HG03520 (cell line): Measurements from ENCODE around the gene PLEKHG2.

Source experiments
- ATAC-seq: cut with Tn5 transposase; IDR thresholded peaks from one replicate; pipeline ENCODE4 v1.9.1; 2021; ENCODE audit warnings: mild to moderate bottlenecking, moderate library complexity; ENCODE audit not compliant: unreplicated experiment

Gene PLEKHG2

DNA sequence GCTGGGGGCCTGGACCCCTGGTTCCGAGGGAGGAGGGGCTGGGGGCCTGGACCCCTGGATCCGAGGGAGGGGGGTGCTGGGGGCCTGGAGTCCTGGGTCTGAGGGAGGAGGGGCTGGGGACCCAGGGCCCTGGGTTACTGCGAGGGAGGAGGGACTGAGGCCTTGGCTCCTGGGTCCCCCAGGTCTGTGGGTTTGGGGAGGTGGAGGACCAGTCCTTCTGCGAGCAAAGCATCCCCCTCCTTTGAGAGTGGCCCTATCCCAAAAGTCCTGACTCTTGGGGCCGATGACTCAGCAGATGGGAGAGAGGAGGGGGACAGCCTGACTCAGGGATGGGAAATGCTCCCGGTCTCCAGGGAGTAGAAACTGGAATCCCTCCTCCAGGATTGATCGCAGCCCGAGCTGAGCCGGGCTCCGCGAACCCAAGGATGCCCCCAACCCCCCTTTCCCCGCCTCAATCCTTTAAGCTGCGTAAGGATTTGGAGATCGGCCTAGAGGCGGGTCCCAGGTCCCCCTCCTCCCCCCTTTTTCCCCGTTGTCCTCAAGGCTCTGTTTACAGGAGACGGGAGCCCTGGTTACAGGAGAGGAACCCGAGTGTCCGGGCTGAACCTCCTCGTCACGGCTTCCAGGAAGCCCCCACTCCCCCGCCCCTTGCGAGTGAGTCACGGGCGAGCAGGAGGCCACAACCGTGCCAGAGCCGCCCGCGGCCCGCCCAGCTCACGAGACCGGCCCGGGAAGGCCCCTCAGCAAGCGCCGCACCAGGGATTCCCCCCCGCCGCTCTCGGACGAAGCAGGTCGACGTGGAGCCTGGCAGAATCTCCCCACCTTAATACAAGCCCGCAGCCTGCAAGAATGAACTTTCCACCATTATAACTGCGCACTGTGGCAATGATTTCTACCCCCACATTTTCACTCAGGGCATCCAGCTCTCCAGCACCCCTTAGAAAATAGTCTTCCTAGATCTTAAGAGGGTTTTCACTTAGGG, 8.8 kb upstream of the PLEKHG2 start:
- no peak for ATAC-seq

GRCh38 chr19:39405261-39405957, 7.1 kb upstream of the PLEKHG2 start:
- no peak for ATAC-seq

- ATAC-seq, result no peak
Observed at GRCh38 chr19:39405958-39406655, 6.4 kb upstream of the PLEKHG2 start.

- ATAC-seq, result no peak
Observed at GRCh38 chr19:39406656-39407409, 5.6 kb upstream of the PLEKHG2 start, which contains the start of gene ZFP36. Gene ZFP36, plus strand, starts transcription at chr19:39406847. Its CDS starts 58 bp downstream, at chr19:39406905.

DNA sequence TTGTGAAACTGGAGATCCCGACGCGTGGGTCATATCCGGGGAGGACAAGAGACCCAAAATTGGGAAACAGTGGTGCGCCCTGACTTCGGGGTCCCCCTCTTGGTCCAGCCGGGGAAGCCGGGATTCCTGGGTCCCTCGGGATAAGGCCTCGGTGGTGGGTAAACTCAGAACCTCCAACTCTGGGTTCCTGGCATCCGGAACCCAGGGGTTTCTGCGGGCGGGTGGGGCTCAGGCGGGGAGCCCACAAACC, 5.1 kb upstream of the PLEKHG2 start:
- ATAC-seq, result no peak

DNA sequence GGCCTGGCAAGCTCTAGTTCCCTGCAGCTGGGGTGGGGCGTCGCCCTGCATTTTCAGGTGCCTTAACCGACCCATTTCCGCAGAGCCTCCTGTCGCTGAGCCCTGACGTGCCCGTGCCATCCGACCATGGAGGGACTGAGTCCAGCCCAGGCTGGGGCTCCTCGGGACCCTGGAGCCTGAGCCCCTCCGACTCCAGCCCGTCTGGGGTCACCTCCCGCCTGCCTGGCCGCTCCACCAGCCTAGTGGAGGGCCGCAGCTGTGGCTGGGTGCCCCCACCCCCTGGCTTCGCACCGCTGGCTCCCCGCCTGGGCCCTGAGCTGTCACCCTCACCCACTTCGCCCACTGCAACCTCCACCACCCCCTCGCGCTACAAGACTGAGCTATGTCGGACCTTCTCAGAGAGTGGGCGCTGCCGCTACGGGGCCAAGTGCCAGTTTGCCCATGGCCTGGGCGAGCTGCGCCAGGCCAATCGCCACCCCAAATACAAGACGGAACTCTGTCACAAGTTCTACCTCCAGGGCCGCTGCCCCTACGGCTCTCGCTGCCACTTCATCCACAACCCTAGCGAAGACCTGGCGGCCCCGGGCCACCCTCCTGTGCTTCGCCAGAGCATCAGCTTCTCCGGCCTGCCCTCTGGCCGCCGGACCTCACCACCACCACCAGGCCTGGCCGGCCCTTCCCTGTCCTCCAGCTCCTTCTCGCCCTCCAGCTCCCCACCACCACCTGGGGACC, 4.6 kb upstream of the PLEKHG2 start:
- ATAC-seq, result no peak

- ATAC-seq, result no peak
Observed at GRCh38 chr19:39408392-39409207, 3.9 kb upstream of the PLEKHG2 start.

DNA sequence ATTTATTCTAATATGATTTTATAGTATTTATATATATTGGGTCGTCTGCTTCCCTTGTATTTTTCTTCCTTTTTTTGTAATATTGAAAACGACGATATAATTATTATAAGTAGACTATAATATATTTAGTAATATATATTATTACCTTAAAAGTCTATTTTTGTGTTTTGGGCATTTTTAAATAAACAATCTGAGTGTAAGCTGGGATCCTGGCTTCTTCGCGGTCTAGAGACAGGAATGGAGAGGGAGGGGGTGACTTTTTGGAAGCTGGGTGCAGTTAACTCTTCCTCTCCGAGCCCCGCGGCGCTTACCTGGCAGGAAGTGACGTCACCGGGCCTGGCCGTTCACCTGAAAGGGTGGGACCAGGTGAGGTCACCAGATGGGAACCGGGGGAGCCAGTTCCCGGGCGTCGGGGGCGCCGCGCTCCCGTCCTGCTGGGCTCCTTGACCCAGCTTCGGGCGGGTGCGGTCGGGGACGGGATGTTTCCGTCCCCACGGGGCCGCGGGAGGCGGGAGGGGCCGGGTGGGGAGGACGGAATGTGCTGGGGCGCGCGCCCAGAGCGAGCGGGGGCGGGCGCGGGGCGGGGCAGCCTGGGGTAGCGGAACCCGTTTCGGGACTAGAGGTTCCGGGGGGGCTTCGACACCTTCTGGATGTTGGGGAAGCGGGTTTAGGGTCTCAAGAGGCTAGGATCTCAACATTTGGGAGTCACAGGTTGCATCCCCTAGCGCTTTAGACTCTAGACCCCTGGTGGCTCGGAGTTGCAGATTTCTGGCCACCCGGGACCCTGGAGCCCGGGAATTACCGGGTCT, 3.1 kb upstream of the PLEKHG2 start:
- no peak for ATAC-seq

- ATAC-seq, result peak; percentile 14
Observed at GRCh38 chr19:39410017-39410830, 2.2 kb upstream of the PLEKHG2 start.

DNA sequence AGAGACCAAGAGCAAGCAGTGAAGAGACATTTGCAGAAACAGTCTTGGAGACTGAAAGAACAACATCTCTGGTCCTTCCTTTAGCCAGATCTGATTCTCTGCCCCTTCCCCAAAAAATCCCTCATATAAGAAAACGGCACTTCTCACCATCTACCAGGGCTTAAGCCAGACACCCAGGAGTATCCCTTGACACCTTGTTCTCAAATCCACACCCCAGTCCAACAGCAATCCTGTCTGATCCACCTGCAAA, 1.7 kb upstream of the PLEKHG2 start:
- no peak for ATAC-seq

- ATAC-seq, result no peak
Observed at GRCh38 chr19:39411081-39411831, 1.2 kb upstream of the PLEKHG2 start.

GRCh38 chr19:39411832-39412099, 703 bp upstream of the PLEKHG2 start:
- ATAC-seq, result peak; percentile 19

DNA sequence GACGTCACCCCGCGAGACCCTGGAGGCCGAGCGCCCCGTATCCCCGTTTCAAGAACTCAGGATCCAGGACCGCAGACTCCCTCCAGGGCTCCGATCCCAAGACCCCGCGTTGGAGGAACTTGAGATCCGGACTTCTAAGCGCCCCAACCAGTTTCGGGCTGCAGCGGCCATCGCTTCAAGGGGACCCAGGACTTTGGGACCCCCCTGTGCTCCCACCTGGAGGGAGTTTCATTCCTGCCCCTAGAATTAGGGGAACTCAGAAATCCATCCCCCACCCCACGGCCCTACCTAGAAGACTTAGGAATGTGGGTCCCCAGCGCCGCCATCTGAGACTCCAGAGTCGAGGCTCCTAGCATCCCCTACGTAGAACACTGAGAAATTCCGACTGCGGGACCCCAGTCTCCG, 400 bp downstream of the PLEKHG2 start:
- no peak for ATAC-seq

GRCh38 chr19:39413272-39413910, 922 bp downstream of the PLEKHG2 start:
- no peak for ATAC-seq

- no peak for ATAC-seq
Observed at GRCh38 chr19:39413911-39414608, 1.6 kb downstream of the PLEKHG2 start.
